HT-29 (cell line): ENCODE results near the gene BCAR3. TPM values are rescaled to one million over a fixed set of nuclear protein-coding genes. Genes with fewer than 3 reads are reported as not detected.

Source experiments
- DNase-seq: peaks from one replicate; pipeline ENCODE4 v3.0.0-alpha.2; 2015; ENCODE audit warnings: low spot score
- total RNA-seq: library from RNA; depleted of rRNA; stranded (reverse); fragments of >200 nt; shearing (Covaris generic); gene quantifications from 2 replicates; pipeline ENCODE4 v1.2.3, GENCODE V29; 2014

Gene BCAR3
- total RNA-seq, 1 experiment from 2014 or later, result 49.4 TPM

DNA sequence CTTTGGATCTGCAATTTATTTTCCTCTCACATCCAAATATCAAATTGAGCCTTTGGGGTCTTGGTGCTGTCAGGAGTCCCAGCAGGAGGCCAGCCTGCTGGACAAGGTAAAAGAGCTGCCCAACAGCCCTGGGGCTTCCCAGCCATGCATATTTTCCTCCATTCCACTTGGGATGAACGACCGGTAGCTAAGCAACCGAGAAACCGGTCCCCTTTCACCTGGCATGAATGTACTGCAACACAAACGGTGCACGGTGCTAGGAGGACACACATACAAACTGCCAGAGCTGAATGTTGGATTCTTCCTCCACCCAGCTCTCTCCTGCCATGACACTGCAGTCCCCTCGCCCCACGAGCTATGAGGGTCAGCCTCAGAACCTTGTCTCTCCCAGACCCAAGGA, 42.7 kb downstream of the BCAR3 start:
- DNase-seq, result peak; percentile 74

GRCh38 chr1:93638307-93638847, 43.3 kb downstream of the BCAR3 start:
- DNase-seq, result peak; percentile 73

GRCh38 chr1:93636712-93637111, 44.9 kb downstream of the BCAR3 start:
- no peak for DNase-seq

DNA sequence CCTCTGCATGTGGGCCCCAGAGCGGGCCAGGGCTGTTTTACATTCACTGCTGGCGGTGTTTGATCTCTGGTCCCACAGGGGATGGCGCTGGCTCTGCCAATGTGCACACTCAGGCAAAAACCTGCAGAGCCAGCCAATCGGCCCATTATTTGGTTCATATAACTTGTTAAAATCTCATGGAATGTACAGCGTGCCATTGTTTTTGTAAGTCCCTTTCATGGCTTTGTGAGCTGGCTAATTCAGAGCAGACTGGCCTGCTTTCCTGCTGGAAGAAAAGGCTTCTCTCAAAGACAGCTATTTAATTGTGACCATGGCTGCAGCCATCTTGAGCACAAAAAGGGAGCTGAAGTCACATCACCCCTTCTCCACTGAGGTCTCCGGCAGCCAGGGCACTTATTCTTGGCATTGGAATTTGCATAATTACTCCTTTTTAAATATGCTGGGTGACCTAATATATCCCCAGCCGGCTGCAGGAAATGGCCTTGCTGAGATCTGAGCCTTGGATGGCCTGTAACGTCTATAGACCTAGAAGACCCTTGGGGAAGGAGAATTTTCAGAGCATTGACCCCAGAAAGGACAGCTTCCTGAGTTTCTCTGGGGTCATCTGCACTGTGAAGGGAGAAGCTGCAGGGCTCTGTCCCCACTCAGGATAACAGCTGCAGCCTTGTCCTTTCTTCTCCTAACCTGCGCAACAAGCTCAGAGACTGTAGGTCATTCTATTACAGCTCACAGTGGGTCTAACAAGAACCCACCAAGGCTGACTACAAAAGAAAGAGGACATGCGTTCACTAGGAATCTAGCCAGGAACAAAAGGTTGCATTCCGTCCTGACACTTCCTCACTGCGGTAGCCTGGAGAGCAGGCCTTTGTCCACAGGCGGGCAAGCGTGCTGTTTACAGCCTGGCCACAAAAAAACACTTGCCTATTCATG, 45.8 kb downstream of the BCAR3 start:
- DNase-seq, result no peak

DNA sequence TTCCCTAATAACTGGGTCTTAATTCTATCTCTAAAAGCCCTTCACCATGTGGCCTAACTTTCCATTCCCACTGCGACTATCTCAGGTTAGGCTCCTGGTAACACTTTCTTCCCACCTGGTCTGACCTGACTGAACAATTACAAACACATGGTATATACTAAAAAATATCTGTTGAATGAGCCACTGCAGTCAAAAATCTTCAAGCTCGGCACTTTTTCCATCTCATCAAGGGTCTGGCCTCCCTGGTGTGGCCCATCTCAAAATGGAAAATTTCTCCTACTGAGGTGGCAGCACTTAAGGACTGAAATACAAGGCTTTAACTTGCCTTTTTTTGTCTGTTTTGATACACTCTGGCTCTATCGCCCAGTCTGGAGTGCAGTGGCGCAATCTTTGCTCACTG, 48.3 kb downstream of the BCAR3 start:
- DNase-seq, result no peak

GRCh38 chr1:93631626-93632365, 49.8 kb downstream of the BCAR3 start:
- DNase-seq, result peak; percentile 44

- DNase-seq, result no peak
Observed at GRCh38 chr1:93630168-93630567, 51.5 kb downstream of the BCAR3 start.

DNA sequence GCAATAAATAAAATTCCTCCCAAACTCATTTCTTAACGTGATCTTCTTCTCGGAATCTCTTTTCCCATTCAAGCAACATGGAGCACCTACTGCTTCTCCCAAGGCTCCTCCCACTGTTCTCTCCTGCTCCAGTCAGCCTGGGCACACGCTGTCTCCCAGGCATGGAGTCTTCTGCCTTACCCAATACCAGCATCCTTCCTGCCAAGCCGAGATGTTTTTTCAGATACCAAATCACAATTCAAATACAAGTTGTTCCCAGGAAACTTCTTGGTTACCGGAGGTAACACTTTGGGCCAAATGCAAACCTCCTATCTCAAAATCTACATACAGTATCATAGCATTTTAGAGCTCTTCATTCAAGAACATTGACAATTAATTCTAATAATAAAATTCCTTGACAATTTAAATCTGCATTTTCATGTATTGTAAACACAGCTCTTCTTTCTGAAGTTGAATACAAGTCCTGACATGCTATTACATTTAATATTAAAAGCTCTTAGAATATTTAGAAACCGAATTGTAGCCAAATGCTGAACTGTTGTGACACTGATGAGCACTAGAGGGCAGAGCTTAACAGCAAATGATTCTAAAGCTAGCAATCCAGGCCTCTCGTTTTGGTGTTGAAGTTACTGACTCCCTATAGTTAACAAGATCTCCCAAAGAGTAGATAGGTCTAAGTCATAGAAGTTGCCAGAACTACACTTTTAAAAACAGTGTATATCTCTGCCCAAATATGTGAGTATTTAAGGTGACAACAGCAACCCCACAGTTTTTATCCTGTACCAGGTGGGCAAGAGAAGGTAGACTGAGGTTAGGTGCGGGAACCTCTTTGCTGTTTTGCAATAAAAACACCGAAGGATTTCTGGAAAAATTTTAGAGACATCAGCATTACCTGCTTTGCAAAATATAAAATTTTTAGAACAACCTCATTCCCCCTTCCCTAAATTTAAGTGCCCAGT, 52.3 kb downstream of the BCAR3 start:
- peak; percentile 89 for DNase-seq

- DNase-seq, result no peak
Observed at GRCh38 chr1:93628681-93629080, 53.0 kb downstream of the BCAR3 start.

- DNase-seq, result no peak
Observed at GRCh38 chr1:93625582-93626327, 55.9 kb downstream of the BCAR3 start.

DNA sequence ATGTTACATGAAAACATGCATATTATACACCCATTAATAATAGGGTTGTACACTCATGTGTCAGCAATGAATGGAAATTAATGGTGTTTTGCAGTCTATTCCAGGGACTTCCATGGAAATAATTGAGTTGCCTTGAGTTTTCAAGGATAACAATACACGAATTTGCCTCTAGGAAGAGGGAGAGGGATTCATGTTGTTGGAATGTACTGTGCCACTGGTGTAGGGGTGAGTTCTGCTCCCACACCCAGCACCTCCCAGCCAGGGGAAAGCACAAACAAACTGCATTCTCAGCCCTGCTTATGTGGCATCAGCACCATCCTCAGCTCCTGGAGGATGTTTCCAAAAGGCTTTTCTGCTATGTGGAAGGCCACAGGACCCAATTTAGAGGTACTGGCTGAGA, 57.8 kb downstream of the BCAR3 start:
- DNase-seq, result no peak

- no peak for DNase-seq
Observed at GRCh38 chr1:93623436-93623835, 58.2 kb downstream of the BCAR3 start.

- DNase-seq, result no peak
Observed at GRCh38 chr1:93621246-93621645, 60.4 kb downstream of the BCAR3 start.

DNA sequence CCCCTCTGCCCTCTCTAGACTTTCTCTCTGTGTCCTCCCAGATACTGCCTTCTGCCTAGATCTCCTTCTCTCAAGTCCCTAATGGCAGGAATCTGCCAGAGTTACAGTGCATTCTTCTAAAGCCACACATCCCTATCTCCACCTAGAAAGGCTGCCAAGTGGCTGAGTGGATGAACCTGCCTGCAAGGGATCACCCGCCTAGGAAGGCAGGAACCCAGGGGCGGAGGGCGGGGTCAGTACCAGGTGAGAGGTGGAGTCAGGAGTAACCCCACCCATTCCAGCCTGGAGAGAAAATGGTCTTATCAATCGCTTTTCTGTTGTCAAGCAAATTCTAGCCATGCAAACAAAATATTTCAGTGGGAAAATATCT, 60.8 kb downstream of the BCAR3 start:
- DNase-seq, result peak; percentile 85

DNA sequence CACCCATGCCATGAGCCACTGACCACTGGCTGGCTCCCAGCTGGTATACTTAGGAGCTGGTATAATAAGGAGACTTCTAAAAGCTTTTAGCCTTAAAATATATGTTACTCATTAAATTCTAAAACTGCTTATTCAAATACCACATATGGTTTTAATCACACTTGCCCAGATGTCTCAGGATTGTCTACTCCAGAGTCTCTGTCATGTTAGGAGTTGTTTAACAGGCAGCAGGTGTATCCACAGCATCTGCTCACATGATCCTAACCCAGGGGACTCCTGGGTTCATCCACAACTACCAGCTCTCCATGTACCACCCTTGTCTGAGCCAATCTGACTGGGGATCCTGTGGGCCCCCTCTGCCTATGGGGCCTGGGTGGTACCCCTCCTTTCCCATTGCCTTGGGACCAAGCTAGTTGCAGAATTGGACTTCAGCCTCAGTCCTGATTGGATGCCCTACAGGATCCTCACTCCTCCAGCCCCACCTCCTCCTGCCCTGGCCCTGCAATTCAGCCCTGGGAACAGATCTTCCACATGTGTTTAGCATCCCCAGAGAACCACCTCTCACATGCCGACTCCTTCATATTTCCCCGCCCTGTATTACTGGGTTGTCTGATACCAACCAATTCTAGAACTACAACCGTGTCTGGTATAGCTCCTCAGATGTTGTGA, 61.3 kb downstream of the BCAR3 start:
- DNase-seq, result no peak

DNA sequence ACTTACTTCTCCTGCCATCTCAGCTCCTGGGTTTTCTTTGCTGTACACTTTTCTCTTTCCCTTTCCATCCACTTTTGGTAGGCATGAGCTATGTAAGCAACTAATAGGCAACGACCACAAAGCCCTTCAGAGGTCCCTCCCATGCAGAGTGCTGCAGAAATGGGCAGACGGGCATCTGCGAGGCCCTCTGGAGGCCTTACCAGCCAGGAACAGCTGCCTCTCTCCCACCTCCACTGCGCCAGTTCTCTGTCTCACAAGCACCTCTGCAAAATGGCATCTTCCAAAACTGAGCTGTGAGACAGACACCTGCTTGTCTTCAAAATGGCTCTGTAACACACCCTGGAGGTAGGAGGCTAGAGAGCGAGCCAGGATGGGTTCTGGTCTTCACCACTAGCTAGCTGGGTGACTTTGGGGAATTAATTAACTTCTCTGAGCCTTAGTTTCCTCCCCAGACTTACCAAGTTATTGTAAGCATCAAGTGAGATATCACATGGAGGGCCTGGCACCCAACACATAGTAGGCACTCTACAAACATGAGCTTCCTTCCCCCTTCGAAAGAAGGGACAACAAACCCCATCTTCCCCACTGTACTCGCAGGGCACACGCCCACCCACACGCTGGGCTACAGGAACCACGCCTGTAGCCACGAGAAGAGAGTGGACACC, 62.0 kb downstream of the BCAR3 start:
- peak; percentile 31 for DNase-seq

DNA sequence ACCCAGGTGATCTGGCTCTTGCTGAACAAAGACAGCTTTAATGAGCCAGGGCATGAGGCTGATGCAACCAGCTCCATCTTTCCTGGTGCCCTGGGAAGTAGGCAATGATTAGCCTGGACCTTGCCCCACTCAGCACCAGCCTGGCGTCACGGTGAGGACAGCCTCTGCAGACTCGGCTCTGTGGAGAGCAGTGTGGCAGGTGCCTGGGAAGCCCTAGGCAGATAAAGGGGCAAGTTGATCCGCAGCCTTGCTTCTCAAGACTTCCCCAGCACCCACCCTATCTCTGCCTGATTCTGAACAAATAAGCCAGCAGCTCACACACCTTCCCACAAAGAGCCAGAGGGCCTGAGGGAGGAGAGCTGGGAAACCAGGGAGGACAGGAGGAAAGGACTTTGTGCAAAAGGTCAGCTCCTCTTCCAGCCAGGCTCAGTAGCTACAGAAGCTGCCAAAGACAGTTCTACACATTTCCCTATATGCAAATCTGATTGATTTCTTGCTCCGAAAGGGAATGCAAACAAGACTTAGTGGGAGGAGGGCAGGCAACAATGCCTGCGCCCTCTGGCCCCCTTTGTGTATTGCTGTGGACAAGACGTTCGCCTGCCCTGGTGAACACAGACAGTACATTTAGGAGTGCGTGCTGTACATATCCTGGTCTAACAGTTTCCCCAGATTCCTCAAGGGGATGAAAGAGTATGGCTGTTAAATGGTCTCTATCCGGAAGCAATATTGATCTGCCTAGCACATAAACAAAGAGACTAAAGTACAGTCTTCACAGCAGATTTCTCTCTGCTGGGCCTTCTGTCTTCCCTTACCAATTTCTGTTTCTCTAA, 63.8 kb downstream of the BCAR3 start:
- DNase-seq, result peak; percentile 92

- peak; percentile 51 for DNase-seq
Observed at GRCh38 chr1:93616996-93617669, 64.5 kb downstream of the BCAR3 start.
